HCT116 (cell line): Measurements from ENCODE around the gene STUM. TPM values are rescaled to one million over a fixed set of nuclear protein-coding genes. Genes with fewer than 3 reads are reported as not detected.

Experiments
- ATAC-seq: fragments of 200-7000 bp; cut with Tn5 transposase; 2 replicates; pipeline ENCODE4 v1.9.1; 2020; ENCODE audit warnings: mild to moderate bottlenecking, moderate library complexity
- BruUV-seq: library from RNA; stranded (reverse); fragments of 400-500 nt; replicated peaks from 2 replicates; lab custom pipeline; 2021; lab: Mats Ljungman, UMichigan
- CTCF ChIA-PET: fragments of 300-600 bp; sonication (Branson Sonifier 250); formaldehyde crosslinking; loops from one replicate; lab custom pipeline; 2021; ENCODE audit warnings: antibody characterized with exemption; lab: Charles Lee
- POLR2A ChIA-PET: fragments of 300-600, 350-600 bp; sonication (Branson Sonifier 250); formaldehyde crosslinking; loops from one replicate; lab custom pipeline; 2021; ENCODE audit warnings: antibody characterized with exemption; lab: Charles Lee
- RAD21 ChIA-PET, 2 experiments: fragments of 300-600 bp; sonication (Branson Sonifier 250); formaldehyde crosslinking; loops; one replicate each; lab custom pipeline; 2023; ENCODE audit warnings: low total read pairs in 2 of 2; ENCODE audit not compliant: uncharacterized antibody in 2 of 2, unreplicated experiment in 2 of 2, low non-redundant PET in 1 of 2; lab: Charles Lee
- DNase-seq: peaks from one replicate; pipeline ENCODE4 v3.0.0-alpha.2; 2010; ENCODE audit warnings: low read depth, low spot score
- H2AFZ ChIP-seq: fragments of 200-600 bp; shearing (Covaris generic), sonication (generic); 2 replicates; pipeline ENCODE4 v1.6.1; 2017; ENCODE audit warnings: low read depth, mixed run types, mixed read lengths, antibody characterized with exemption, low read length; ENCODE audit not compliant: poor library complexity, severe bottlenecking
- H3K27ac ChIP-seq: 2 replicates; pipeline ENCODE4 v1.5.1; 2012; ENCODE audit warnings: low read depth, low read length
- H3K27me3 ChIP-seq: fragments of 200-600 bp; sonication (generic); 2 replicates; pipeline ENCODE4 v1.6.1; 2016; ENCODE audit warnings: mixed run types, low read length, mixed read lengths; ENCODE audit not compliant: insufficient read depth
- H3K36me3 ChIP-seq, 2 experiments: fragments of 200-500 bp in 1 of 2; fragments of 200-600 bp in 1 of 2; sonication (Bioruptor generic) in 1 of 2; sonication (generic) in 1 of 2; 2 replicates each; pipeline versions ENCODE4 v1.5.1 to v1.6.1; 2014 to 2016; ENCODE audit warnings: low read length in 2 of 2, inconsistent platforms in 1 of 2, mixed read lengths in 1 of 2, mixed run types in 1 of 2; ENCODE audit not compliant: insufficient read depth in 2 of 2, control insufficient read depth in 1 of 2
- H3K4me1 ChIP-seq, 2 experiments: fragments of 200-600 bp in 1 of 2; sonication (generic) in 1 of 2; 2 replicates each; pipeline versions ENCODE4 v1.5.1 to v1.6.1; 2012 to 2017; ENCODE audit warnings: low read length in 2 of 2, inconsistent platforms in 1 of 2, mild to moderate bottlenecking in 1 of 2, mixed read lengths in 1 of 2, mixed run types in 1 of 2, moderate library complexity in 1 of 2; ENCODE audit not compliant: insufficient read depth in 2 of 2, control insufficient read depth in 1 of 2
- H3K4me2 ChIP-seq: fragments of 200-600 bp; sonication (generic); 2 replicates; pipeline ENCODE4 v1.6.1; 2017; ENCODE audit warnings: mixed run types, low read length, mixed read lengths
- H3K4me3 ChIP-seq, 2 experiments: fragments of 200-600 bp in 1 of 2; sonication (generic) in 1 of 2; replicated peaks in 1 of 2; 2 replicates each; pipeline ENCODE4 v1.5.1; 2011 to 2016; ENCODE audit warnings: low read length in 2 of 2, control low read depth in 1 of 2, low read depth in 1 of 2, mild to moderate bottlenecking in 1 of 2, mixed read lengths in 1 of 2, mixed run types in 1 of 2
- H3K79me2 ChIP-seq: fragments of 200-600 bp; sonication (generic); 2 replicates; pipeline ENCODE4 v1.6.1; 2017; ENCODE audit warnings: mild to moderate bottlenecking, mixed run types, low read length, moderate library complexity, mixed read lengths; ENCODE audit not compliant: insufficient read depth
- H3K9ac ChIP-seq: fragments of 200-600 bp; sonication (generic); 2 replicates; pipeline ENCODE4 v1.6.1; 2016; ENCODE audit warnings: low read length, mixed read lengths
- H3K9me2 ChIP-seq: fragments of 200-600 bp; sonication (generic), shearing (Covaris generic); 2 replicates; pipeline ENCODE4 v1.6.1; 2017; ENCODE audit warnings: mixed run types, mild to moderate bottlenecking, moderate library complexity; ENCODE audit not compliant: insufficient read depth
- H3K9me3 ChIP-seq, 2 experiments: fragments of 200-500 bp in 1 of 2; fragments of 200-600 bp in 1 of 2; sonication (Bioruptor generic) in 1 of 2; sonication (generic) in 1 of 2; 2 replicates each; pipeline ENCODE4 v1.6.1; 2014 to 2017; ENCODE audit warnings: low read length in 2 of 2, mixed read lengths in 2 of 2, inconsistent platforms in 1 of 2, low read depth in 1 of 2, mild to moderate bottlenecking in 1 of 2, mixed run types in 1 of 2, moderate library complexity in 1 of 2; ENCODE audit not compliant: control insufficient read depth in 1 of 2, insufficient read depth in 1 of 2
- H4K20me1 ChIP-seq: fragments of 200-600 bp; sonication (generic), shearing (Covaris generic); 2 replicates; pipeline ENCODE4 v1.6.1; 2017; ENCODE audit warnings: mixed run types, mild to moderate bottlenecking, moderate library complexity; ENCODE audit not compliant: insufficient read depth
- CEBPB ChIP-seq: IDR thresholded peaks from 2 replicates; pipeline ENCODE4 v1.6.1; 2012; ENCODE audit warnings: low read depth
- EGR1 ChIP-seq: IDR thresholded peaks from 2 replicates; pipeline ENCODE4 v1.6.1; 2012; ENCODE audit warnings: low read depth
- ELF1 ChIP-seq: IDR thresholded peaks from 2 replicates; pipeline ENCODE4 v1.6.1; 2012; ENCODE audit warnings: low read depth, borderline replicate concordance
- EZH2 ChIP-seq: fragments of 200-600 bp; sonication (generic); IDR thresholded peaks from 2 replicates; pipeline ENCODE4 v1.6.1; 2017; ENCODE audit warnings: antibody characterized with exemption, mixed run types
- EZH2phosphoT487 ChIP-seq: fragments of 200-600 bp; IDR thresholded peaks from 2 replicates; pipeline ENCODE4 v1.6.1; 2018; ENCODE audit warnings: antibody characterized with exemption, borderline replicate concordance
- FOSL1 ChIP-seq: IDR thresholded peaks from 2 replicates; pipeline ENCODE4 v1.6.1; 2012; ENCODE audit warnings: low read depth
- JUND ChIP-seq: IDR thresholded peaks from 2 replicates; pipeline ENCODE4 v1.6.1; 2012
- POLR2A ChIP-seq: IDR thresholded peaks from 2 replicates; pipeline ENCODE4 v1.7.0; 2011; ENCODE audit warnings: borderline replicate concordance; ENCODE audit not compliant: insufficient read depth, insufficient read length; ENCODE audit errors: extremely low read depth
- SIN3A ChIP-seq: IDR thresholded peaks from 2 replicates; pipeline ENCODE4 v1.6.1; 2012; ENCODE audit warnings: low read depth
- SP1 ChIP-seq: IDR thresholded peaks from 2 replicates; pipeline ENCODE4 v1.6.1; 2012; ENCODE audit warnings: low read depth
- SRF ChIP-seq: IDR thresholded peaks from 2 replicates; pipeline ENCODE4 v1.6.1; 2012; ENCODE audit warnings: low read depth
- TCF7L2 ChIP-seq: IDR thresholded peaks from 2 replicates; pipeline ENCODE4 v1.7.0; 2011; ENCODE audit warnings: borderline replicate concordance, inconsistent platforms; ENCODE audit not compliant: insufficient read depth, insufficient read length; ENCODE audit errors: extremely low read depth
- YY1 ChIP-seq: IDR thresholded peaks from 2 replicates; pipeline ENCODE4 v1.6.1; 2011; ENCODE audit warnings: low read length, low read depth, moderate library complexity, mild to moderate bottlenecking; ENCODE audit not compliant: insufficient replicate concordance; ENCODE audit errors: extremely low read depth
- intact Hi-C: fragments of 100-400 bp; cut with micrococcal nuclease; formaldehyde crosslinking; loops from 2 replicates; pipeline ENCODE4 v1.10.0; 2022
- total RNA-seq: library from RNA; stranded (reverse); gene quantifications from one replicate; pipeline ENCODE4 v1.2.1, GENCODE V29; 2021; ENCODE audit not compliant: unreplicated experiment
- TF ChIP-seq, protein P1 (sequence below): IDR thresholded peaks from 2 replicates; pipeline ENCODE4 v1.6.1; 2012; ENCODE audit warnings: low read depth
- TF ChIP-seq, protein P2 (sequence below): IDR thresholded peaks from 2 replicates; pipeline ENCODE4 v1.6.1; 2012
- TF ChIP-seq, protein P3 (sequence below), 3 experiments: fragments of 200-600 bp in 1 of 3; sonication (generic) in 1 of 3; IDR thresholded peaks in 2 of 3; conservative IDR thresholded peaks in 1 of 3; 2 replicates each; pipeline ENCODE4 v1.5.1; 2012 to 2017; ENCODE audit warnings: low read depth in 2 of 3, low read length in 2 of 3, antibody characterized with exemption in 1 of 3, borderline replicate concordance in 1 of 3, control low read depth in 1 of 3, mild to moderate bottlenecking in 1 of 3, mixed read lengths in 1 of 3, mixed run types in 1 of 3, moderate library complexity in 1 of 3; ENCODE audit not compliant: insufficient read depth in 1 of 3

The STUM gene
- total RNA-seq, 1 experiment from 2014 or later = not detected

DNA sequence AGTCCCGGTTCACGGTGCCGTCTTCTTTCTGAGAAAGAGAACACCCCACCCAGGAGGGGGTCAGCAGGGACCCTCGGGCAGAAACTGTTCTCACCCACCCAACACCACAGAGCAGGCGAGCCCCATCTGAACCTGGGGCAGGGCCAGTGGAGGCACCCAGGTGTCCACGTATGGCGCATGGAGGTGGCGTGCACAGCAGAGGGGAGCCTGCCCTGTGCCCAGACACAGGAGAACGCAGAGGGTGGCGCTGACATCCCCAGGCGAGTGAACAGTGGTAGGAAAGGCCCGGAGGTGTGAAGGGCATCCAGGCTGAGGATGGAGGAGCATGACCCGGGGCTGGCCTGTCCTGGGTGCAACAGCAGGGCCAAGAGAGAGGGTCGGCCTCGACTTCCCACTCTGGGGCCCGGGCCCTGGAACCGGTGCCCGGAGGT, 91.1 kb downstream of the STUM start:
- Histone ChIP-seq H3K9me2 (no peaks in the 10 kb centered on the region), H3K4me1 (peaks cover 27 to 37% of the 10 kb centered on the region in 2 experiments), H3K9ac (no peak overlapping the region), H3K4me3 (no peak overlapping the region), H3K9me3 (no peaks in the 10 kb centered on the region), H2AFZ (no peak overlapping the region), H3K4me2 (no peak overlapping the region), H3K79me2 (no peaks in the 10 kb centered on the region), H3K27ac (no peak overlapping the region), H4K20me1 (no peaks in the 10 kb centered on the region), H3K27me3 (no peaks in the 10 kb centered on the region), H3K36me3 (no peaks in the 10 kb centered on the region)
- intact Hi-C loops = loop anchor here (10.0 kb wide), 1 partner anchor 295 kb away; no protein-coding TSS in a partner anchor
- DNase-seq (no peak), ATAC-seq (no peak)
- RAD21 ChIA-PET = no interaction called here
- CTCF ChIA-PET = interaction anchor here (2.6 kb wide), 1 partner anchor 13 kb away, joined by 12 read pairs; no protein-coding TSS in a partner anchor
- TF ChIP-seq SIN3A (no peak), EZH2phosphoT487 (no peak), FOSL1 (no peak), EZH2 (no peak), SP1 (no peak), TCF7L2 (no peak), CEBPB (no peak), YY1 (no peak), EGR1 (no peak), POLR2A (no peak), SRF (no peak), ELF1 (no peak), JUND (no peak)
- TF ChIP-seq, protein P1, sequence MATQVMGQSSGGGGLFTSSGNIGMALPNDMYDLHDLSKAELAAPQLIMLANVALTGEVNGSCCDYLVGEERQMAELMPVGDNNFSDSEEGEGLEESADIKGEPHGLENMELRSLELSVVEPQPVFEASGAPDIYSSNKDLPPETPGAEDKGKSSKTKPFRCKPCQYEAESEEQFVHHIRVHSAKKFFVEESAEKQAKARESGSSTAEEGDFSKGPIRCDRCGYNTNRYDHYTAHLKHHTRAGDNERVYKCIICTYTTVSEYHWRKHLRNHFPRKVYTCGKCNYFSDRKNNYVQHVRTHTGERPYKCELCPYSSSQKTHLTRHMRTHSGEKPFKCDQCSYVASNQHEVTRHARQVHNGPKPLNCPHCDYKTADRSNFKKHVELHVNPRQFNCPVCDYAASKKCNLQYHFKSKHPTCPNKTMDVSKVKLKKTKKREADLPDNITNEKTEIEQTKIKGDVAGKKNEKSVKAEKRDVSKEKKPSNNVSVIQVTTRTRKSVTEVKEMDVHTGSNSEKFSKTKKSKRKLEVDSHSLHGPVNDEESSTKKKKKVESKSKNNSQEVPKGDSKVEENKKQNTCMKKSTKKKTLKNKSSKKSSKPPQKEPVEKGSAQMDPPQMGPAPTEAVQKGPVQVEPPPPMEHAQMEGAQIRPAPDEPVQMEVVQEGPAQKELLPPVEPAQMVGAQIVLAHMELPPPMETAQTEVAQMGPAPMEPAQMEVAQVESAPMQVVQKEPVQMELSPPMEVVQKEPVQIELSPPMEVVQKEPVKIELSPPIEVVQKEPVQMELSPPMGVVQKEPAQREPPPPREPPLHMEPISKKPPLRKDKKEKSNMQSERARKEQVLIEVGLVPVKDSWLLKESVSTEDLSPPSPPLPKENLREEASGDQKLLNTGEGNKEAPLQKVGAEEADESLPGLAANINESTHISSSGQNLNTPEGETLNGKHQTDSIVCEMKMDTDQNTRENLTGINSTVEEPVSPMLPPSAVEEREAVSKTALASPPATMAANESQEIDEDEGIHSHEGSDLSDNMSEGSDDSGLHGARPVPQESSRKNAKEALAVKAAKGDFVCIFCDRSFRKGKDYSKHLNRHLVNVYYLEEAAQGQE = no peak
- TF ChIP-seq, protein P2, sequence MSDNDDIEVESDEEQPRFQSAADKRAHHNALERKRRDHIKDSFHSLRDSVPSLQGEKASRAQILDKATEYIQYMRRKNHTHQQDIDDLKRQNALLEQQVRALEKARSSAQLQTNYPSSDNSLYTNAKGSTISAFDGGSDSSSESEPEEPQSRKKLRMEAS = no peak
- TF ChIP-seq, protein P3, sequence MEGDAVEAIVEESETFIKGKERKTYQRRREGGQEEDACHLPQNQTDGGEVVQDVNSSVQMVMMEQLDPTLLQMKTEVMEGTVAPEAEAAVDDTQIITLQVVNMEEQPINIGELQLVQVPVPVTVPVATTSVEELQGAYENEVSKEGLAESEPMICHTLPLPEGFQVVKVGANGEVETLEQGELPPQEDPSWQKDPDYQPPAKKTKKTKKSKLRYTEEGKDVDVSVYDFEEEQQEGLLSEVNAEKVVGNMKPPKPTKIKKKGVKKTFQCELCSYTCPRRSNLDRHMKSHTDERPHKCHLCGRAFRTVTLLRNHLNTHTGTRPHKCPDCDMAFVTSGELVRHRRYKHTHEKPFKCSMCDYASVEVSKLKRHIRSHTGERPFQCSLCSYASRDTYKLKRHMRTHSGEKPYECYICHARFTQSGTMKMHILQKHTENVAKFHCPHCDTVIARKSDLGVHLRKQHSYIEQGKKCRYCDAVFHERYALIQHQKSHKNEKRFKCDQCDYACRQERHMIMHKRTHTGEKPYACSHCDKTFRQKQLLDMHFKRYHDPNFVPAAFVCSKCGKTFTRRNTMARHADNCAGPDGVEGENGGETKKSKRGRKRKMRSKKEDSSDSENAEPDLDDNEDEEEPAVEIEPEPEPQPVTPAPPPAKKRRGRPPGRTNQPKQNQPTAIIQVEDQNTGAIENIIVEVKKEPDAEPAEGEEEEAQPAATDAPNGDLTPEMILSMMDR (IDR thresholded peaks at IDR 0.05 in 2 of 3, conservative IDR thresholded peaks at IDR 0.05 in 1 of 3; ENCODE audit: borderline replicate concordance in 1 of 3, insufficient read depth in 1 of 3, low read depth in 2 of 3, low read length in 2 of 3) = no peak
- BruUV-seq = no TSS peak
- POLR2A ChIA-PET = no interaction called here
